Activated B cell treated with CpG ODN at 0.5 μM for 24 hours (primary cell): Measurements from ENCODE around the gene ST8SIA4. TPM values are rescaled to one million over a fixed set of nuclear protein-coding genes. Genes with fewer than 3 reads are reported as not detected.

Experiments
- ATAC-seq: fragments of 200-7000 bp; cut with Tn5 transposase; one replicate; pipeline ENCODE4 v1.10.0; 2021; ENCODE audit warnings: low read depth, mild to moderate bottlenecking, moderate library complexity
- CTCF ChIA-PET: fragments of 350-600 bp; sonication (Branson Sonifier 250); formaldehyde crosslinking; loops from one replicate; lab custom pipeline; 2021; ENCODE audit warnings: antibody characterized with exemption; lab: Charles Lee
- POLR2A ChIA-PET: fragments of 350-600 bp; sonication (Branson Sonifier 250); formaldehyde crosslinking; loops from one replicate; lab custom pipeline; 2021; ENCODE audit warnings: antibody characterized with exemption; lab: Charles Lee
- DNase-seq: peaks from one replicate; pipeline ENCODE4 v3.0.0; 2022
- H3K27ac Mint-ChIP-seq: one replicate; pipeline ENCODE4 v1.8.0; 2020; ENCODE audit warnings: mixed read lengths
- H3K27me3 Mint-ChIP-seq: one replicate; pipeline ENCODE4 v1.8.0; 2021; ENCODE audit warnings: mixed read lengths
- H3K36me3 Mint-ChIP-seq: one replicate; pipeline ENCODE4 v1.8.0; 2021; ENCODE audit warnings: low read depth, mixed read lengths
- H3K4me1 Mint-ChIP-seq: one replicate; pipeline ENCODE4 v1.8.0; 2021; ENCODE audit warnings: mixed read lengths
- H3K4me3 Mint-ChIP-seq: one replicate; pipeline ENCODE4 v1.8.0; 2020; ENCODE audit warnings: mild to moderate bottlenecking, mixed read lengths
- H3K9me3 Mint-ChIP-seq: one replicate; pipeline ENCODE4 v1.8.0; 2020; ENCODE audit warnings: mixed read lengths
- intact Hi-C: fragments of 100-400 bp; cut with micrococcal nuclease; formaldehyde crosslinking; loops from one replicate; pipeline ENCODE4 v1.15.1; 2024
- total RNA-seq: library from RNA; stranded (reverse); gene quantifications from 2 replicates; pipeline ENCODE4 v1.2.3, GENCODE V29; 2022
- TF ChIP-seq, protein P1 (sequence below): fragments of 200-600 bp; IDR thresholded peaks from one replicate; pipeline ENCODE4 v1.8.0; 2022; ENCODE audit warnings: antibody characterized with exemption, mild to moderate bottlenecking

The ST8SIA4 gene
- total RNA-seq, 1 donor from 2014 or later: 125 TPM

DNA sequence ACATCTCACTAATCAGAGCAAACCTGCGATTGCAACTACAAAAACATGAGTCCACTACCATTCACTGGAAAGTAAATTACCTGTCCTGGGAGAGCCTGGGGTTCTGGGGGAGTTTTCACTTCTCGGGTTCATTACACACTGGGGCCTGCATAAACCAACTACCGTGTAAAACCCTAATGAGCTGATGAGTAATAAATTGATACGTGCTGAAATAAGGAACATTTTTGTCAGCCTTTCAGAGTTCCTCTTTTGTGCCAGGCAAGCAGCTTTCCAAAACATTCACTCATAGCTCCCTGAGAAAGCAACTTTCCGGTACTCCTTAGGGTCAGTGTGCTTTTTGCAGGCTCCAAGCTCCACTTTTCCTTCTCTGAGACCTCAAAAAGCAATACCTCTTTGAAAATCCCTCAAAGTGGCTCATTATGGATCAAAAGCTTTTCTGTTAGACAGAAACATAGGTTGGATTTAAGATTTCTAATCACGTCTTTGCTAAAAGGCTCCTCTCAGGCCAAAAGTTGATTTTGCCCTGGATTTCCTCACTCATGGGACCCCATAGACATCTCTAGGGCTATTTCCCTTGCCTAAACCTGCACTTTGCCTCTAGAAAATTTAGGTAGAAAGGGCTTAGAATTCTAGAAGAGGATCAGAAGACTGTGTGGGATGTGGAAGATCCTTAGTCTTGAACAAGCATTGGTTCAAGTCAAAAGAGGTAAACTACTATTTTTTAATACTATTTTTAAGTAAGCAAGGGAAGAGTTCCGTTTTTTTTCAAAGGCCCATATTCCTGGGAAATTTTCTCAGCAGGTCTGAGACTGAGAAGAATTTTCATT is 74.8 kb downstream of the ST8SIA4 start:
- ChIA-PET CTCF (interaction anchor here (0.8 to 1.7 kb wide), 7 partner anchors 9 to 75 kb away, joined by 3 to 10 read pairs (median 4); no protein-coding TSS in a partner anchor), POLR2A (interaction anchor here (0.7 to 2.5 kb wide), 21 partner anchors 9 to 74 kb away, joined by 3 to 80 read pairs (median 5); partner anchors contain the start of gene ST8SIA4)
- Mint-ChIP-seq H3K27me3 (no peaks in the 10 kb centered on the region), H3K4me3 (peak overlapping the region; percentile 72), H3K9me3 (no peaks in the 10 kb centered on the region), H3K36me3 (peaks cover 39% of the 10 kb centered on the region), H3K4me1 (peaks cover 45% of the 10 kb centered on the region), H3K27ac (peak overlapping the region; percentile 89)
- TF ChIP-seq, protein P1, sequence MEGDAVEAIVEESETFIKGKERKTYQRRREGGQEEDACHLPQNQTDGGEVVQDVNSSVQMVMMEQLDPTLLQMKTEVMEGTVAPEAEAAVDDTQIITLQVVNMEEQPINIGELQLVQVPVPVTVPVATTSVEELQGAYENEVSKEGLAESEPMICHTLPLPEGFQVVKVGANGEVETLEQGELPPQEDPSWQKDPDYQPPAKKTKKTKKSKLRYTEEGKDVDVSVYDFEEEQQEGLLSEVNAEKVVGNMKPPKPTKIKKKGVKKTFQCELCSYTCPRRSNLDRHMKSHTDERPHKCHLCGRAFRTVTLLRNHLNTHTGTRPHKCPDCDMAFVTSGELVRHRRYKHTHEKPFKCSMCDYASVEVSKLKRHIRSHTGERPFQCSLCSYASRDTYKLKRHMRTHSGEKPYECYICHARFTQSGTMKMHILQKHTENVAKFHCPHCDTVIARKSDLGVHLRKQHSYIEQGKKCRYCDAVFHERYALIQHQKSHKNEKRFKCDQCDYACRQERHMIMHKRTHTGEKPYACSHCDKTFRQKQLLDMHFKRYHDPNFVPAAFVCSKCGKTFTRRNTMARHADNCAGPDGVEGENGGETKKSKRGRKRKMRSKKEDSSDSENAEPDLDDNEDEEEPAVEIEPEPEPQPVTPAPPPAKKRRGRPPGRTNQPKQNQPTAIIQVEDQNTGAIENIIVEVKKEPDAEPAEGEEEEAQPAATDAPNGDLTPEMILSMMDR: no peak
- DNase-seq (no peak), ATAC-seq (peak; percentile 85)
- intact Hi-C loops: loop anchor here (1.0 to 5.0 kb wide), 5 partner anchors 12 to 291 kb away; partner anchors contain the start of genes FAM174A and ST8SIA4

DNA sequence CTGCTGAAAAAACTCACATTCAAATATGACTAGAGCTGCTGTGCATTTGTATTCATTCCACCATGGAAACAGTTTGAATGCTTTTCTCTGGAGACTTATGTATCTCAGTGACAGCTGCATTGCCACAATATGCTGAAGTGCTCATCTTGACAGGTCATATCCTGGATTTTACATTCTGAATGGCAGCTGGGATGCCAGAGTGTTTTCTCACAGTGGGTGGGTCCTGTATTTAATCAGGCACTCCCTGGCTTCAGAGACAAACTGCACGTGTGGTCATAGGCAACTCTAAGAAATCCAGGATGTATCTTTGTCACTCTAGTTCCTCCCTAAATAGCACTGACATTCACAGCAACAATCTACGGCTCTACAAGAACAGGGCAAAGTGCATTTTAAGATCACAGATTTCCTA is 75.6 kb downstream of the ST8SIA4 start:
- ATAC-seq (peak; percentile 35), DNase-seq (no peak)
- Mint-ChIP-seq H3K9me3 (no peaks in the 10 kb centered on the region), H3K27me3 (no peaks in the 10 kb centered on the region), H3K27ac (peak overlapping the region; percentile 89), H3K4me3 (peak overlapping the region; percentile 72), H3K36me3 (peaks cover 33% of the 10 kb centered on the region), H3K4me1 (peaks cover 39% of the 10 kb centered on the region)
- ChIA-PET POLR2A (interaction anchor here (0.7 to 2.5 kb wide), 18 partner anchors 9 to 75 kb away, joined by 3 to 80 read pairs (median 6); partner anchors contain the start of gene ST8SIA4), CTCF (interaction anchor here (0.8 to 1.7 kb wide), 7 partner anchors 9 to 76 kb away, joined by 3 to 10 read pairs (median 4); no protein-coding TSS in a partner anchor)
- TF ChIP-seq, protein P1: no peak
- intact Hi-C loops: loop anchor here (1.0 to 5.0 kb wide), 2 partner anchors 47 to 290 kb away; partner anchors contain the start of gene FAM174A

DNA sequence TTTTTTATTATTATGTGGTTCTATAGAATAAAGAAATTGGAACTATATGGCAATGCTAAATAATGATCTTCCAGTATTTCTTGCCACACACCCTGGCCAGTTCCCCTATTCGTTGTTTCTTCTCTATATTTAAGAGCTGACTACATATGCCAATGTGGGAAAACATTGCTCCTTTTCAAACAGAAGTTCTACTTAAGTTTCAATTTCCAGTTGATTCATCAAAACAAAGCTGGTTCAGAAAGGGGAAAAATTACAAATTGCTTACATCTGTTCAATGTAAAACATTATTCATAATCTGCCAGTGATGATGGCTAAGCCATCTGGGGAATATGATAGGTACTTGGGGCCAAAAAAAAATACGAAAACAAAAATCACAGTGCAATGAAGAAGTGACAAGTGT is 76.9 kb downstream of the ST8SIA4 start:
- peak overlapping the region; percentile 11 for H3K4me3 Mint-ChIP-seq
- ATAC-seq: peak; percentile 9
- peaks cover 37% of the 10 kb centered on the region for H3K36me3 Mint-ChIP-seq
- TF ChIP-seq, protein P1: no peak
- no peaks in the 10 kb centered on the region for H3K9me3 Mint-ChIP-seq
- ChIA-PET CTCF (interaction anchor here (0.7 to 0.9 kb wide), 2 partner anchors 36 to 74 kb away, joined by 3 read pairs; no protein-coding TSS in a partner anchor), POLR2A (interaction anchor here (0.7 to 2.5 kb wide), 9 partner anchors 11 to 78 kb away, joined by 3 to 30 read pairs (median 4); partner anchors contain the start of gene ST8SIA4)
- H3K27me3 Mint-ChIP-seq: no peaks in the 10 kb centered on the region
- H3K27ac Mint-ChIP-seq: peak overlapping the region; percentile 72
- intact Hi-C loops: loop anchor here (5.0 kb wide), 1 partner anchor 289 kb away; the partner anchor contains the start of gene FAM174A
- peaks cover 40% of the 10 kb centered on the region for H3K4me1 Mint-ChIP-seq
- DNase-seq: no peak

DNA sequence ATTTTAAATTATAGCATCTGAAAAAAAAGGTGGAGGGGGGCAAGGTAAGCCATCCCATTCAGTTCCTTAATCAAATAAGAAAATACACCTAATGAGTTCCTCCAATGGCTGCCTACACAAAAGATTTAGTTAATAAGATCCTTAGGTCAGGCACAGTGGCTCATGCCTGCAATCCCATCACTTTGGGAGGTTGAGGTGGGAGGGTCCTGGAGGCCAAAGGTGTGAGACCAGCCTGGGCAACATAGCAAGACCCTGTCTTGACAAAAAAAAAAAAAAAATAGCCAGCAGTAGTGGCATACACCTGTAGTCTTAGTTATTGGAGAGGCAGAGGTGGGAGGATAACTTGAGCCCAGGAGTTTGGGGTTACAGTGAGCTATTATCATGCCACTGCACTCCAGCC is 78.4 kb downstream of the ST8SIA4 start:
- ChIA-PET POLR2A (interaction anchor here (2.5 kb wide), 1 partner anchor 77 kb away, joined by 30 read pairs; the partner anchor contains the start of gene ST8SIA4), CTCF (interaction anchor here (0.7 kb wide), 1 partner anchor 1882 kb away, joined by 3 read pairs; no protein-coding TSS in a partner anchor)
- Mint-ChIP-seq H3K4me3 (no peak overlapping the region), H3K36me3 (peaks cover 38% of the 10 kb centered on the region), H3K27me3 (no peaks in the 10 kb centered on the region), H3K9me3 (no peaks in the 10 kb centered on the region), H3K4me1 (peaks cover 53% of the 10 kb centered on the region), H3K27ac (no peak overlapping the region)
- ATAC-seq: no peak
- intact Hi-C loops: loop anchor here (5.0 kb wide), 1 partner anchor 287 kb away; the partner anchor contains the start of gene FAM174A
- TF ChIP-seq, protein P1: no peak
- DNase-seq: no peak
